Neural crest cell (in vitro differentiated cells): ENCODE data around the gene RFX2. TPM values are rescaled to one million over a fixed set of nuclear protein-coding genes. Genes with fewer than 3 reads are reported as not detected.

Source experiments
- DNase-seq: peaks from one replicate; pipeline ENCODE4 v3.0.0; 2021; ENCODE audit warnings: low read depth, mixed read lengths, low spot score
- H3K27ac Mint-ChIP-seq: one replicate; pipeline ENCODE4 v1.8.0; 2021; ENCODE audit warnings: mild to moderate bottlenecking, mixed read lengths; ENCODE audit not compliant: unreplicated experiment
- H3K27me3 Mint-ChIP-seq: 2 replicates; pipeline ENCODE4 v1.8.0; 2021; ENCODE audit warnings: low read depth, mild to moderate bottlenecking, mixed read lengths
- H3K36me3 Mint-ChIP-seq: 2 replicates; pipeline ENCODE4 v1.8.0; 2021; ENCODE audit warnings: low read depth, mild to moderate bottlenecking, mixed read lengths
- H3K4me1 Mint-ChIP-seq: 2 replicates; pipeline ENCODE4 v1.8.0; 2021; ENCODE audit warnings: mixed read lengths
- H3K4me3 Mint-ChIP-seq: one replicate; pipeline ENCODE4 v1.8.0; 2021; ENCODE audit warnings: mild to moderate bottlenecking, mixed read lengths
- H3K9me3 Mint-ChIP-seq: 2 replicates; pipeline ENCODE4 v1.8.0; 2021; ENCODE audit warnings: mixed read lengths
- CTCF ChIP-seq: fragments of 200-600 bp; sonication (generic); conservative IDR thresholded peaks from 2 replicates; pipeline ENCODE4 v1.5.0; 2021; ENCODE audit warnings: antibody characterized with exemption, mild to moderate bottlenecking
- total RNA-seq: library from RNA; stranded (reverse); gene quantifications from 2 replicates; pipeline ENCODE4 v1.2.1, GENCODE V29; 2021

The RFX2 gene
- total RNA-seq, 1 donor from 2014 or later: 17.2 TPM

DNA sequence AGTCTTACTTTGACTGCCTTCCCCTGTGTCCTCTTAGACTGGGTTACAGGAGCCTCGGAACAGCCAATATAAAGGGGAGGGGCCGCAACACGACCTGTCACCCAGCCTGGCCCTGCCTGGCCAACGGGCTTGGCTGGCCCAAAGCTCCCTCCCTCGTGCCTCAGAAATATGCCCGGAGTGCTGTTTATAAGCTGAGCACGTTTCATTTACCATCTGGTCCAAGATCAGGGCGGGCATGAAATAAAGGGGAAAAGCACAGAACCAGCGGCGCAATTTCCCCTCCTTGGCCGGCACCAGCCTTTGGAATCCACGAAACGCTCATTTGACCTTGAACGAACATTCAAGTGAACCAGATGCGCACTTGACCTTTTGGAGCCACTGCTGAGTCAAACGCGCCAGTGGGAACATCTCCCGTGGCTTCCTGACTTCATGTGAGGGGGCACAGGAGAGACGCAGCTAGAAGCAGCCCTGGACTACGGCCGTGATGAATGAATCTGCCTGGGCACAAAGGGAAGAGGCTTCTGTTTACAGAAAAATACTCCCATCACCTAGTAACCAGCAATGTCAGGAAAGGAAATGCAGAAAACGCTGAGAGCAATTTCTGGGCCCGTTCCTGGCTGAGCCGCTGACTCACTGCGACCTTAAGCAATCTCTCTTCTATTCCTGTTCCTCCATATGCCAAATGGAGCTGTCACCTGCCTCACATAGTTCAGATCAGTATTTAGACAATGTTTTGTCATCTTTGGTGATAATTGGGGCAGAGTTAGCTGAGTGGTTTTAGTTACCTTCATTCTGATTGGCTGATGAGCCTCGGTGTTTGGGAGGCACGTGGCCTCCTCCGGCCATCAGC, 53.3 kb downstream of the RFX2 start:
- no peak for TF ChIP-seq CTCF
- Mint-ChIP-seq H3K9me3 (no peaks in the 10 kb centered on the region), H3K36me3 (peaks cover 3% of the 10 kb centered on the region), H3K27ac (peak overlapping the region; percentile 83), H3K4me1 (peaks cover 27% of the 10 kb centered on the region), H3K4me3 (peak overlapping the region; percentile 10), H3K27me3 (no peaks in the 10 kb centered on the region)
- no peak for DNase-seq

DNA sequence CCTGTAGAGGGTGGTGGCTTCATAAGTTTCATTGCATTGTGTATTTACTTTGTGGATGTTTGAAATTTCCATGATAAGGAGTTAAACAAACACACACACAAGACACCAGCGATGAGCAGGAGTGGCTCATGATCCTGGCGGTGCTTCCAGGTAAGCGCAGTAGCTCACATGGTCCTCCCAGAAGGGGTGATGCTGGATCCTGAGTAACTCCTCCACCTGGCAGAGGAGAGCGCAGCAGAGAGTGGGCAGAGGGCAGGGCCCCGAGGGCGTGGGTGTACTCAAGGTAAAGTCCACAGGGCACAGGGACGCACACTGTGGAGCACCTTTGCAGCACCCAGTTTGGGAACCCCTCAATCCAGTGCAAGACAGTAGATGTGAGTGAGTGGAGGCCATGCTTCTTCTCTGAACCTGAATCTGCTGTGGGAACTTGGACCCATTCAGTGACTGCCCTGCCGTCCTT, 54.0 kb downstream of the RFX2 start:
- H3K27ac Mint-ChIP-seq: peak overlapping the region; percentile 20
- peaks cover 26% of the 10 kb centered on the region for H3K4me1 Mint-ChIP-seq
- no peak for TF ChIP-seq CTCF
- peaks cover 3% of the 10 kb centered on the region for H3K36me3 Mint-ChIP-seq
- H3K4me3 Mint-ChIP-seq: no peak overlapping the region
- H3K27me3 Mint-ChIP-seq: no peaks in the 10 kb centered on the region
- no peaks in the 10 kb centered on the region for H3K9me3 Mint-ChIP-seq
- no peak for DNase-seq

GRCh38 chr19:6055013-6055795, 55.1 kb downstream of the RFX2 start:
- no peaks in the 10 kb centered on the region for H3K27me3 Mint-ChIP-seq
- no peak for DNase-seq
- no peak for TF ChIP-seq CTCF
- H3K9me3 Mint-ChIP-seq: no peaks in the 10 kb centered on the region
- H3K4me3 Mint-ChIP-seq: no peak overlapping the region
- H3K27ac Mint-ChIP-seq: no peak overlapping the region
- peaks cover 19% of the 10 kb centered on the region for H3K4me1 Mint-ChIP-seq
- H3K36me3 Mint-ChIP-seq: peaks cover 8% of the 10 kb centered on the region

GRCh38 chr19:6048793-6049405, 61.4 kb downstream of the RFX2 start:
- H3K27ac Mint-ChIP-seq: no peak overlapping the region
- peaks cover 8% of the 10 kb centered on the region for H3K36me3 Mint-ChIP-seq
- H3K9me3 Mint-ChIP-seq: no peaks in the 10 kb centered on the region
- H3K27me3 Mint-ChIP-seq: no peaks in the 10 kb centered on the region
- peaks cover 11% of the 10 kb centered on the region for H3K4me1 Mint-ChIP-seq
- peak; percentile 87 for TF ChIP-seq CTCF
- H3K4me3 Mint-ChIP-seq: no peak overlapping the region
- peak; percentile 74 for DNase-seq

- DNase-seq: no peak
Observed at GRCh38 chr19:6048348-6048747, 62.0 kb downstream of the RFX2 start.

More at GRCh38 chr19:6048348-6048747, 62.0 kb downstream of the RFX2 start:
- H3K4me1 Mint-ChIP-seq: peaks cover 11% of the 10 kb centered on the region
- H3K27ac Mint-ChIP-seq: no peak overlapping the region
- H3K4me3 Mint-ChIP-seq: no peak overlapping the region
- no peaks in the 10 kb centered on the region for H3K9me3 Mint-ChIP-seq
- no peaks in the 10 kb centered on the region for H3K27me3 Mint-ChIP-seq
- peaks cover 6% of the 10 kb centered on the region for H3K36me3 Mint-ChIP-seq
- no peak for TF ChIP-seq CTCF
